WTC11 (cell line): ENCODE measurements around the gene FRK. TPM values are rescaled to one million over a fixed set of nuclear protein-coding genes. Genes with fewer than 3 reads are reported as not detected.

Source experiments
- ATAC-seq: fragments of 200-7000 bp; cut with Tn5 transposase; 2 replicates; pipeline ENCODE4 v1.10.0; 2021; ENCODE audit warnings: mild to moderate bottlenecking, moderate library complexity
- CTCF ChIA-PET: fragments of 300-600 bp; sonication (Branson Sonifier 250); formaldehyde crosslinking; loops from one replicate; lab custom pipeline; 2021; ENCODE audit warnings: antibody characterized with exemption; lab: Charles Lee
- POLR2A ChIA-PET: fragments of 350-600 bp; sonication (Branson Sonifier 250); formaldehyde crosslinking; loops from one replicate; lab custom pipeline; 2021; ENCODE audit warnings: antibody characterized with exemption; lab: Charles Lee
- DNase-seq: peaks from one replicate; pipeline ENCODE4 v3.0.0; 2021; ENCODE audit warnings: low spot score
- H3K27ac Mint-ChIP-seq: 2 replicates; pipeline ENCODE4 v1.8.0; 2021; ENCODE audit warnings: mixed read lengths
- H3K27me3 Mint-ChIP-seq: 2 replicates; pipeline ENCODE4 v1.8.0; 2021; ENCODE audit warnings: low read depth, mild to moderate bottlenecking, moderate library complexity, mixed read lengths
- H3K36me3 Mint-ChIP-seq: 2 replicates; pipeline ENCODE4 v1.8.0; 2021; ENCODE audit warnings: mixed read lengths
- H3K4me1 Mint-ChIP-seq: 2 replicates; pipeline ENCODE4 v1.8.0; 2022; ENCODE audit warnings: mixed read lengths
- H3K4me3 Mint-ChIP-seq: 2 replicates; pipeline ENCODE4 v1.8.0; 2021; ENCODE audit warnings: mild to moderate bottlenecking, moderate library complexity, mixed read lengths
- H3K9me3 Mint-ChIP-seq: 2 replicates; pipeline ENCODE4 v1.8.0; 2021; ENCODE audit warnings: mixed read lengths
- AR ChIP-seq: fragments of 250-450 bp; sonication (Bioruptor Pico); IDR thresholded peaks from 2 replicates; pipeline ENCODE4 v1.9.0; 2021; ENCODE audit warnings: mild to moderate bottlenecking
- ELF4 ChIP-seq: sonication (generic); formaldehyde crosslinking; IDR thresholded peaks from 2 replicates; pipeline ENCODE4 v1.8.1; 2022; ENCODE audit warnings: low read depth, mild to moderate bottlenecking, moderate library complexity, missing genetic modification reagents
- ETV6 ChIP-seq: sonication (generic); formaldehyde crosslinking; IDR thresholded peaks from 2 replicates; pipeline ENCODE4 v1.8.1; 2022; ENCODE audit warnings: mild to moderate bottlenecking, missing genetic modification reagents
- FOXK1 ChIP-seq: sonication (generic); formaldehyde crosslinking; IDR thresholded peaks from 2 replicates; pipeline ENCODE4 v1.8.0; 2022; ENCODE audit warnings: mild to moderate bottlenecking, moderate library complexity, missing genetic modification reagents
- FOXP1 ChIP-seq: sonication (generic); formaldehyde crosslinking; IDR thresholded peaks from 2 replicates; pipeline ENCODE4 v1.8.0; 2022; ENCODE audit warnings: missing genetic modification reagents, mild to moderate bottlenecking, moderate library complexity, borderline replicate concordance
- GRHL2 ChIP-seq: fragments of 250-450 bp; sonication (Bioruptor Pico); IDR thresholded peaks from 2 replicates; pipeline ENCODE4 v1.8.0; 2022; ENCODE audit warnings: mild to moderate bottlenecking, moderate library complexity; ENCODE audit not compliant: insufficient replicate concordance, severe bottlenecking
- HMGXB4 ChIP-seq: sonication (generic); formaldehyde crosslinking; IDR thresholded peaks from 2 replicates; pipeline ENCODE4 v1.8.1; 2023; ENCODE audit warnings: mild to moderate bottlenecking, moderate library complexity, missing genetic modification reagents
- IRF1 ChIP-seq: sonication (generic); formaldehyde crosslinking; IDR thresholded peaks from 2 replicates; pipeline ENCODE4 v1.8.0; 2023; ENCODE audit warnings: missing genetic modification reagents
- JUN ChIP-seq: sonication (generic); formaldehyde crosslinking; IDR thresholded peaks from 2 replicates; pipeline ENCODE4 v1.8.0; 2023; ENCODE audit warnings: mild to moderate bottlenecking, missing genetic modification reagents
- MAX ChIP-seq: sonication (generic); formaldehyde crosslinking; IDR thresholded peaks from 2 replicates; pipeline ENCODE4 v1.8.0; 2022; ENCODE audit warnings: mild to moderate bottlenecking, missing genetic modification reagents
- MXD4 ChIP-seq: fragments of 250-450 bp; sonication (Bioruptor Pico); IDR thresholded peaks from 2 replicates; pipeline ENCODE4 v1.8.0; 2021; ENCODE audit warnings: mild to moderate bottlenecking, moderate library complexity, borderline replicate concordance
- MYBL2 ChIP-seq: sonication (generic); formaldehyde crosslinking; IDR thresholded peaks from 2 replicates; pipeline ENCODE4 v1.8.1; 2023; ENCODE audit warnings: mild to moderate bottlenecking, moderate library complexity, missing genetic modification reagents
- NFATC4 ChIP-seq: fragments of 250-450 bp; sonication (Bioruptor Pico); IDR thresholded peaks from 2 replicates; pipeline ENCODE4 v1.9.0; 2021; ENCODE audit warnings: mild to moderate bottlenecking
- RELA ChIP-seq: sonication (generic); formaldehyde crosslinking; IDR thresholded peaks from 2 replicates; pipeline ENCODE4 v1.8.1; 2022; ENCODE audit warnings: missing genetic modification reagents, mild to moderate bottlenecking, borderline replicate concordance
- TCF7 ChIP-seq: sonication (generic); formaldehyde crosslinking; IDR thresholded peaks from 2 replicates; pipeline ENCODE4 v1.8.0; 2022; ENCODE audit warnings: mild to moderate bottlenecking, low read depth, missing genetic modification reagents, moderate library complexity
- ZNF232 ChIP-seq: sonication (generic); formaldehyde crosslinking; IDR thresholded peaks from 2 replicates; pipeline ENCODE4 v1.8.0; 2022; ENCODE audit warnings: mild to moderate bottlenecking, missing genetic modification reagents
- ZNF532 ChIP-seq: fragments of 250-450 bp; sonication (Bioruptor Pico); IDR thresholded peaks from 2 replicates; pipeline ENCODE4 v1.9.0; 2021; ENCODE audit warnings: mild to moderate bottlenecking, borderline replicate concordance
- total RNA-seq: library from RNA; stranded (reverse); gene quantifications from 3 replicates; pipeline ENCODE4 v1.2.3, GENCODE V29; 2021

FRK gene
- total RNA-seq, 1 experiment from 2014 or later, result 0.13 TPM

- H3K27me3 Mint-ChIP-seq, result no peaks in the 10 kb centered on the region
- no peak overlapping the region for H3K4me3 Mint-ChIP-seq
- CTCF ChIA-PET, result no interaction called here
Observed at GRCh38 chr6:116015983-116016382, 44.7 kb downstream of the FRK start.

GRCh38 chr6:116015561-116015960 lies 45.1 kb downstream of the FRK start:
- no peaks in the 10 kb centered on the region; the same call in 1 of the 2 replicates for H3K4me1 Mint-ChIP-seq
- H3K27ac Mint-ChIP-seq, result no peak overlapping the region
- no peaks in the 10 kb centered on the region for H3K27me3 Mint-ChIP-seq
- no peak for DNase-seq
- H3K9me3 Mint-ChIP-seq, result no peaks in the 10 kb centered on the region
- H3K36me3 Mint-ChIP-seq, result no peaks in the 10 kb centered on the region
- H3K4me3 Mint-ChIP-seq, result no peak overlapping the region
- no peak for ATAC-seq
- ChIA-PET CTCF (no interaction called here), POLR2A (no interaction called here)
- TF ChIP-seq AR (CRISPR knock-in tag) (no peak), HMGXB4 (CRISPR knock-in tag) (no peak), ELF4 (no peak)

More at GRCh38 chr6:116015983-116016382, 44.7 kb downstream of the FRK start:
- TF ChIP-seq MXD4 (CRISPR knock-in tag) (no peak), ZNF232 (CRISPR knock-in tag) (no peak), ZNF532 (CRISPR knock-in tag) (no peak), FOXP1 (CRISPR knock-in tag) (no peak), ETV6 (CRISPR knock-in tag) (no peak), MYBL2 (CRISPR knock-in tag) (no peak), TCF7 (CRISPR knock-in tag) (no peak), FOXK1 (CRISPR knock-in tag) (no peak), JUN (no peak), IRF1 (CRISPR knock-in tag) (no peak), RELA (no peak), MAX (CRISPR knock-in tag) (no peak), GRHL2 (CRISPR knock-in tag) (no peak), NFATC4 (CRISPR knock-in tag) (no peak), HMGXB4 (CRISPR knock-in tag) (no peak)
- Mint-ChIP-seq H3K36me3 (no peaks in the 10 kb centered on the region), H3K27ac (no peak overlapping the region), H3K9me3 (no peaks in the 10 kb centered on the region), H3K4me1 (no peaks in the 10 kb centered on the region; the same call in 1 of the 2 replicates)
- DNase-seq (no peak), ATAC-seq (no peak)
- POLR2A ChIA-PET, result no interaction called here
